Choroid plexus epithelial cell (primary cell): ENCODE measurements around the gene MASTL.
"Not testable (repeated sequence)": the region's sequence is repeated elsewhere in the genome, so short reads cannot be mapped to it uniquely, and the experiment has no call there.

Experiments
- DNase-seq: peaks from one replicate; pipeline ENCODE4 v3.0.0-alpha.2; 2010; ENCODE audit warnings: low read depth
- H3K4me3 ChIP-seq: 2 replicates; pipeline ENCODE4 v1.5.1; 2011; ENCODE audit warnings: low read depth, mild to moderate bottlenecking, control low read depth, low read length, moderate library complexity
- TF ChIP-seq, protein P1 (sequence below): conservative IDR thresholded peaks from 2 replicates; pipeline ENCODE4 v1.5.1; 2011; ENCODE audit warnings: low read depth, mild to moderate bottlenecking, control low read depth, inconsistent platforms, low read length, moderate library complexity

MASTL gene

DNA sequence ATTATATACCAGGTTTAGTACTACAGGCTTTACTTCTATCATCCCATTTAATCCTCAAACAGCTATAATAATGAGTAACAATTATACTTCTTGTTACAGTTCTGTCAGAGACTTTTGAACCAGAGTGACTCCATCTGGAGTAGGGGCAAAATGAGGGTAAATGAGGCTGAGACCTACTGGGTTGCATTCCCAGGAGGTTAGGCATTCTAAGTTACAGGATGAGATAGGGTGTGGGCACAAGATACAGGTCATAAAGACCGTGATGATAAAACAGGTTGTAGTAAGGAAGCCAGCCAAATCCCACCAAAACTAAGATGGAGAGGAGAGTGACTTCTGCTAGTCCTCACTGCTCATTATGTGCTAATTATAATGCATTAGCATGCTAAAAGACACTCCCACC lies 4.9 kb upstream of the MASTL start:
- no peak overlapping the region for H3K4me3 ChIP-seq
- TF ChIP-seq, protein P1, sequence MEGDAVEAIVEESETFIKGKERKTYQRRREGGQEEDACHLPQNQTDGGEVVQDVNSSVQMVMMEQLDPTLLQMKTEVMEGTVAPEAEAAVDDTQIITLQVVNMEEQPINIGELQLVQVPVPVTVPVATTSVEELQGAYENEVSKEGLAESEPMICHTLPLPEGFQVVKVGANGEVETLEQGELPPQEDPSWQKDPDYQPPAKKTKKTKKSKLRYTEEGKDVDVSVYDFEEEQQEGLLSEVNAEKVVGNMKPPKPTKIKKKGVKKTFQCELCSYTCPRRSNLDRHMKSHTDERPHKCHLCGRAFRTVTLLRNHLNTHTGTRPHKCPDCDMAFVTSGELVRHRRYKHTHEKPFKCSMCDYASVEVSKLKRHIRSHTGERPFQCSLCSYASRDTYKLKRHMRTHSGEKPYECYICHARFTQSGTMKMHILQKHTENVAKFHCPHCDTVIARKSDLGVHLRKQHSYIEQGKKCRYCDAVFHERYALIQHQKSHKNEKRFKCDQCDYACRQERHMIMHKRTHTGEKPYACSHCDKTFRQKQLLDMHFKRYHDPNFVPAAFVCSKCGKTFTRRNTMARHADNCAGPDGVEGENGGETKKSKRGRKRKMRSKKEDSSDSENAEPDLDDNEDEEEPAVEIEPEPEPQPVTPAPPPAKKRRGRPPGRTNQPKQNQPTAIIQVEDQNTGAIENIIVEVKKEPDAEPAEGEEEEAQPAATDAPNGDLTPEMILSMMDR = no peak
- no peak for DNase-seq

DNA sequence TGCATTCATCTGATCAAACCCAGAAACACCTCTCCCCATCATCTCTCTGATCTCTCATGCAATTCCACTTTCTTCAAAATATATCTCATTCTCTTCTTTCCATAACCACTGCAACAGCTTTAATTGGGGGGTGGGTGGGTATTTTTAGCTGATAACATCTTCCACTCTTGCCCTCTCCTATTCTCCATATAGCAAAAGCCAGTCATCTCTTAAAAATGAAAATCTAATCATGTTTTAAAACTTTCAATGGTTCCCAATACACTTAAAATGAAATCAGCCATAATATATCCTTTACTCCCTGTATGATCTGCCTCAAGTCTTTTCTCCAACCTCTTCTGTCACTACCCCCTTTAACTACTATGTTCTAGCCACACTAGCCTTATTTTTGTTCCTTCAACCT lies 2.5 kb upstream of the MASTL start:
- TF ChIP-seq, protein P1 = no peak
- DNase-seq = no peak
- H3K4me3 ChIP-seq = peak overlapping the region; percentile 89

GRCh38 chr10:27153329-27153728 lies 1.8 kb upstream of the MASTL start:
- TF ChIP-seq, protein P1 = no peak
- DNase-seq = no peak
- H3K4me3 ChIP-seq = peak overlapping the region; percentile 89

DNA sequence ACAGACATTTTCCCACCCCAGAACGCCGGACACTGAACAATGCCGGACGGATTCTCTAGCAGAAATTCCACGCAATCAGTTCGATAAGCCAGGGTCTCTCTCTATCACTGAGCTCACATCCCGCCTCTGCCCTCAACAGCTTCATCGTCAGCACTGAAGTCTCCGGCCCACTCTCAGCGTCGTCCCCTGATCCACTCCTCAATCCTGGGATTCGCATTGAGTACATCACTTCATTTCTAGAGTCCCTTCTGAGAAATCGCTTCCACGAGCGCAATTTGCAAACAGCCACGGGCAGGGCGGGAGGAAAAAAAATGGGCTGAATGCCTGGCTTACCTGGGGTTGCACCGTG lies 1.3 kb upstream of the MASTL start:
- peak; percentile 29 for DNase-seq
- H3K4me3 ChIP-seq = peak overlapping the region; percentile 89
- TF ChIP-seq, protein P1 = no peak

- not testable (repeated sequence) for DNase-seq
- H3K4me3 ChIP-seq = peak overlapping the region; percentile 89
Measured at GRCh38 chr10:27156566-27156965, 1.4 kb downstream of the MASTL start.

GRCh38 chr10:27157150-27157549 lies 2.0 kb downstream of the MASTL start:
- DNase-seq = peak; percentile 16
- H3K4me3 ChIP-seq = no peak overlapping the region
- TF ChIP-seq, protein P1 = no peak

DNA sequence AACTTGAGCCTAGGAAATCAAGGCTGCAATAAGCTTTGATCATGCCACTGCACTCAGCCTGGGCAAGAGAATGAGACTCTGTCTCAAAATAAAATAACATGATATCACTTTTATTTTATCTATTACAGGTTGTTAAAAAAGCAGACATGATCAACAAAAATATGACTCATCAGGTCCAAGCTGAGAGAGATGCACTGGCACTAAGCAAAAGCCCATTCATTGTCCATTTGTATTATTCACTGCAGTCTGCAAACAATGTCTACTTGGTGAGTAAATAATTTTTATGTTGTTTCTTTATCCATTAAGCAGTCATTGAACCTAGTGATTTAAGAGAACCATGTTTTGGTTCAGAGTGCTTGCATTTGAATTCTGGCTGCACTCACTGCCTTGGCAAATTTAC lies 3.3 kb downstream of the MASTL start:
- no peak for DNase-seq
- TF ChIP-seq, protein P1 = no peak
- H3K4me3 ChIP-seq = no peak overlapping the region

DNA sequence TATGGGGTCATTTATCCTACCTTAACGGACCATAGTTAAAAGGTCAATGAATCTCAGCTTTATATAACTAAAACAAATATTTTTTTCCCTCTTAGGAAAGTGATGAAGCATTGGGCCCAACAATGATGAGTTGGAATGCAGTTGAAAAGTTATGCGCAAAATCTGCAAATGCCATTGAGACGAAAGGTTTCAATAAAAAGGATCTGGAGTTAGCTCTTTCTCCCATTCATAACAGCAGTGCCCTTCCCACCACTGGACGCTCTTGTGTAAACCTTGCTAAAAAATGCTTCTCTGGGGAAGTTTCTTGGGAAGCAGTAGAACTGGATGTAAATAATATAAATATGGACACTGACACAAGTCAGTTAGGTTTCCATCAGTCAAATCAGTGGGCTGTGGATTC lies 14.7 kb downstream of the MASTL start:
- DNase-seq = no peak
- TF ChIP-seq, protein P1 = no peak
- no peak overlapping the region for H3K4me3 ChIP-seq
